Left ventricle myocardium inferior (tissue), 1 donor: ENCODE results near the gene MUC4. TPM values are rescaled to one million over a fixed set of nuclear protein-coding genes. Genes with fewer than 3 reads are reported as not detected.
"Not testable (repeated sequence)": the region's sequence is repeated elsewhere in the genome, so short reads cannot be mapped to it uniquely, and the experiment has no call there.

Experiments used
- DNase-seq: peaks from one replicate; pipeline ENCODE4 v3.0.0-alpha.2; 2020
- H3K27ac ChIP-seq: fragments of 200-600 bp; replicated peaks from 2 replicates; pipeline ENCODE4 v1.8.0; 2021
- H3K27me3 ChIP-seq: fragments of 200-600 bp; 2 replicates; pipeline ENCODE4 v1.8.0; 2021; ENCODE audit warnings: low read depth
- H3K36me3 ChIP-seq: fragments of 200-600 bp; 2 replicates; pipeline ENCODE4 v1.8.0; 2021
- H3K4me1 ChIP-seq: fragments of 200-600 bp; 2 replicates; pipeline ENCODE4 v1.8.0; 2021
- H3K4me3 ChIP-seq: fragments of 200-600 bp; 2 replicates; pipeline ENCODE4 v1.8.0; 2021; ENCODE audit warnings: mild to moderate bottlenecking, moderate library complexity
- H3K9me3 ChIP-seq: fragments of 200-600 bp; replicated peaks from 2 replicates; pipeline ENCODE4 v1.8.0; 2021
- intact Hi-C: fragments of 100-400 bp; cut with micrococcal nuclease; formaldehyde crosslinking; loops from one replicate; pipeline ENCODE4 v1.11.0; 2022
- total RNA-seq: library from RNA; stranded (reverse); fragmentation: NEBNext Ultra II Directional; extraction: Animal tissue kit (Norgen Biotek cat#: 25700); gene quantifications from one replicate; pipeline ENCODE4 v1.2.1, GENCODE V29; 2021
- TF ChIP-seq, protein P1 (sequence below): fragments of 200-600 bp; IDR thresholded peaks from 2 replicates; pipeline ENCODE4 v1.8.0; 2021; ENCODE audit warnings: antibody characterized with exemption, mild to moderate bottlenecking, borderline replicate concordance
- donor health status: DM: no; HTN: yes; CAD: no; lungs with severe emphysema.

The MUC4 gene
- total RNA-seq, 1 donor from 2014 or later: 0.11 TPM

DNA sequence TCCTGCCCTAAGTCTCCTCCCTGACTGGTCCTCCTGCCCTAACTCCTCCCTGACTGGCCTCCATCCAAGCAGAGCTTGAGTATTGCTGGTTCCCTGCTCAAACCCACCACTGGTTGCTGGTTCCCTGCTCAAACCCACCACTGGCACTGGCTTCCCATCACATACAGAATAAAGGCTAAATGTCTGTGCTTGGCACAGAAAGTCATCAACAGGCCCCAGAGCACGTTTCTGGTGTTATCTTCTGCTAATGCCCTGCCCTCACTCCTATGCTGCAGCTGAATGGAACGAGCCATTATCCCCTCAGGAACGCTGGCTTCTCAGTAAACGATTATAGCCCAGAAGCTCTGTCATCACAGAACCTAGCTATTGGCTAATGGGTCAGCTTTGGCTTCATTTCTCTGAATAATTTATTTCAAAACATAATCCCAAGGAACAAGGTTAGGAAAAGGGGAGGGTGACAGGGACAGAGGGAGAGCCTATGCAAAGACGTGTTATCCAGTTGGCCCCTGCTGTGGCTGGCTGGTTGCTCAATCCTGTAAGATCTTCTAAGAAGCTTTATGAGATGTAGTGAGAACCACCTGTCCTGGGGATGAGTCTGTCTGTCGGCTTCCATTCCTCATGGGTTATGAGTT, 97.2 kb downstream of the MUC4 start:
- H3K36me3 ChIP-seq: peaks cover 38% of the 10 kb centered on the region
- no peaks in the 10 kb centered on the region for H3K4me1 ChIP-seq
- TF ChIP-seq, protein P1, sequence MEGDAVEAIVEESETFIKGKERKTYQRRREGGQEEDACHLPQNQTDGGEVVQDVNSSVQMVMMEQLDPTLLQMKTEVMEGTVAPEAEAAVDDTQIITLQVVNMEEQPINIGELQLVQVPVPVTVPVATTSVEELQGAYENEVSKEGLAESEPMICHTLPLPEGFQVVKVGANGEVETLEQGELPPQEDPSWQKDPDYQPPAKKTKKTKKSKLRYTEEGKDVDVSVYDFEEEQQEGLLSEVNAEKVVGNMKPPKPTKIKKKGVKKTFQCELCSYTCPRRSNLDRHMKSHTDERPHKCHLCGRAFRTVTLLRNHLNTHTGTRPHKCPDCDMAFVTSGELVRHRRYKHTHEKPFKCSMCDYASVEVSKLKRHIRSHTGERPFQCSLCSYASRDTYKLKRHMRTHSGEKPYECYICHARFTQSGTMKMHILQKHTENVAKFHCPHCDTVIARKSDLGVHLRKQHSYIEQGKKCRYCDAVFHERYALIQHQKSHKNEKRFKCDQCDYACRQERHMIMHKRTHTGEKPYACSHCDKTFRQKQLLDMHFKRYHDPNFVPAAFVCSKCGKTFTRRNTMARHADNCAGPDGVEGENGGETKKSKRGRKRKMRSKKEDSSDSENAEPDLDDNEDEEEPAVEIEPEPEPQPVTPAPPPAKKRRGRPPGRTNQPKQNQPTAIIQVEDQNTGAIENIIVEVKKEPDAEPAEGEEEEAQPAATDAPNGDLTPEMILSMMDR: no peak
- no peaks in the 10 kb centered on the region for H3K27me3 ChIP-seq
- no peak for DNase-seq
- intact Hi-C loops: no loop called here
- no peak overlapping the region for H3K27ac ChIP-seq
- H3K4me3 ChIP-seq: no peak overlapping the region
- H3K9me3 ChIP-seq: no peaks in the 10 kb centered on the region

- DNase-seq, intact Hi-C loops, H3K27me3 ChIP-seq, H3K4me3 ChIP-seq, H3K4me1 ChIP-seq, H3K9me3 ChIP-seq, H3K27ac ChIP-seq: not testable (repeated sequence)
- H3K36me3 ChIP-seq: peaks cover 52% of the 10 kb centered on the region
Observed at GRCh38 chr3:195713150-195713549, 98.6 kb downstream of the MUC4 start.

GRCh38 chr3:195712535-195712910, 99.2 kb downstream of the MUC4 start:
- H3K27me3 ChIP-seq, DNase-seq, H3K27ac ChIP-seq, intact Hi-C loops, H3K4me1 ChIP-seq, H3K9me3 ChIP-seq, H3K4me3 ChIP-seq: not testable (repeated sequence)
- H3K36me3 ChIP-seq: peaks cover 53% of the 10 kb centered on the region

DNA sequence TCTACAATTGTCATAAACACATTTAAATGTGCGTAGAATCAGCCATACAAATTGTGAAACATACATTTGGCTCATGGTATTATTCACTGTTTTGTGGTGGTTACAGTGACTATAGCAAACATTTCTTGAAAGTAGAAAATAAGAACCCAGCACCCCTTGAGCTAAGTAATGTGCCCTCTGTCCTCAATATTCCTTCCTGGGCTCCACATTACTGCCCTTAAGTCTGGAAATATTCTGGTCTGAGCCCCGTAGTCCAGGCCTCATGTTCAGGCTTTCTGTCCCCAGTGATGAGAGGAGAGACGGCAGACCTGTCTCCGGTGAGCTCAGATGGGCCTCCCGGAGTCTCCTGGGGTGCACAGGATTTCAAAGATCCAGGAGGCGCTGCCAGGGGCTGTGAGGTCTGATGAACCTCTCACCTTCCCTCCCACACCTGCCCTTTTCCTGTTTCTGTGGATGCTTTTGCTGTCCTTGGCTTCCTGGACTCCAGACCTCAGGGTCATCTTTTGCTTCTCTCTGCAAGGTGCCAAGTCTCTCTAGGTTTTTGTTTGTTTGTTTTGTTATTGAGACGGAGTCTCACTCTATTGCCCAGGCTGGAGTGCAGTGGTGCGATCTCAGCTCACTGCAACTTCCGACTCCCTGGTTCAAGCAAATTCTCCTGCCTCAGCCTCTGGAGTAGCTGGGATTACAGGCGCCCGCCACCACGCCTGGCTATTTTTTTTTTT, 99.8 kb downstream of the MUC4 start:
- TF ChIP-seq, protein P1: no peak
- peaks cover 53% of the 10 kb centered on the region for H3K36me3 ChIP-seq
- no peak for DNase-seq
- no peaks in the 10 kb centered on the region for H3K27me3 ChIP-seq
- intact Hi-C loops: no loop called here
- H3K9me3 ChIP-seq: no peaks in the 10 kb centered on the region
- no peak overlapping the region for H3K27ac ChIP-seq
- H3K4me3 ChIP-seq: no peak overlapping the region
- no peaks in the 10 kb centered on the region for H3K4me1 ChIP-seq

DNA sequence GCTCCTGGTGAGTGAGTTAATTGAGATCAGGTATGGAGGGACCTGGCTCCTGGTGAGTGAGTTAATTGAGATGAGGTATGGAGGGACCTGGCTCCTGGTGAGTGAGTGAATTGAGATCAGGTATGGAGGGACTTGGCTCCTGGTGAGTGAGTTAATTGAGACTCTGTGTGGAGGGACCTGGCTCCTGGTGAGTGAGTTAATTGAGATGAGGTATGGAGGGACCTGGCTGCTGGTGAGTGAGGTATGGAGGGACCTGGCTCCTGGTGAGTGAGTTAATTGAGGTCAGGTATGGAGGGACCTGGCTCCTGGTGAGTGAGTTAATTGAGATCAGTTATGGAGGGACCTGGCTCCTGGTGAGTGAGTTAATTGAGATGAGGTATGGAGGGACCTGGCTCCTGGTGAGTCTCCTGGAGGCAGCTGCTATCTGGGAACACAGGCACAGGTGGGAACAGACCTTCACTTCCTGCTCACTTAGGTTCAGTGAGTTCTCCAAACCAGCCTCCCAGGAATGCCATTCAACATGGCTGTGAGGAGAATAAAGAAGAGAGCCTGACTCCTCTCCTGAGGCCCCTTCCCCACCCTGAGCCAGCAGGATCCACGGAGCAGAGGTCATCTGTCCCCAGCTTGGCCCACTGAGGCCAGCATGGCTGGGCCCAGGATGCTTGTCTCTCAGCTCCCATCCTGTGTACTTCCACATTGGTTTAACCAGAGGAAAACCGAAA, 100.5 kb downstream of the MUC4 start:
- H3K27ac ChIP-seq, H3K9me3 ChIP-seq, H3K4me1 ChIP-seq, DNase-seq, H3K4me3 ChIP-seq, intact Hi-C loops, H3K27me3 ChIP-seq: not testable (repeated sequence)
- H3K36me3 ChIP-seq: peaks cover 53% of the 10 kb centered on the region

DNA sequence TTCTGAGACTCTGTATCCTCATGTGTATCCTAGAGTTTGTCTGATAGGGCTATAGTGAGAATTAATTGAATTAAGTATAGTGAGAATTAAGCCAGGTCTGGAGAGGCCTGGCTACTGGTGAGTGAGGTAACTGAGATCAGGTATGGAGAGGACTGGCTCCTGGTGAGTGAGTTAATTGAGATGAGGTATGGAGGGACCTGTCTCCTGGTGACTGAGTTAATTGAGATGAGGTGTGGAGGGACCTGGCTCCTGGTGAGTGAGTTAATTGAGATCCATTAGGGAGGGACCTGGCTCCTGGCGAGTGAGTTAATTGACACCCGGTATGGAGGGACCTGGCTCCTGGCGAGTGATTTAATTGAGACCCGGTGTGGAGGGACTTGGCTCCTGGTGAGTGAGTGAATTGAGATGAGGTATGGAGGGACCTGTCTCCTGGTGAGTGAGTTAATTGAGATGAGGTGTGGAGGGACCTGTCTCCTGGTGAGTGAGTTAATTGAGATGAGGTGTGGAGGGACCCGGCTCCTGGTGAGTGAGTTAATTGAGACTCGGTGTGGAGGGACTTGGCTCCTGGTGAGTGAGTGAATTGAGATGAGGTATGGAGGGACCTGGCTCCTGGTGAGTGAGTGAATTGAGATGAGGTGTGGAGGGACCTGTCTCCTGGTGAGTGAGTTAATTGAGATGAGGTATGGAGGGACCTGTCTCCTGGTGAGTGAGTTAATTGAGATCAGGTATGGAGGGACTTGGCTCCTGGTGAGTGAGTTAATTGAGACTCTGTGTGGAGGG, 101.4 kb downstream of the MUC4 start:
- H3K27ac ChIP-seq, intact Hi-C loops, H3K4me1 ChIP-seq, H3K9me3 ChIP-seq, DNase-seq, H3K27me3 ChIP-seq, H3K4me3 ChIP-seq: not testable (repeated sequence)
- peaks cover 46% of the 10 kb centered on the region for H3K36me3 ChIP-seq

GRCh38 chr3:195709676-195710085, 102.0 kb downstream of the MUC4 start:
- H3K4me1 ChIP-seq: no peaks in the 10 kb centered on the region
- no peak overlapping the region for H3K4me3 ChIP-seq
- TF ChIP-seq, protein P1: no peak
- intact Hi-C loops: no loop called here
- H3K27ac ChIP-seq: no peak overlapping the region
- H3K9me3 ChIP-seq: no peaks in the 10 kb centered on the region
- DNase-seq: no peak
- no peaks in the 10 kb centered on the region for H3K27me3 ChIP-seq
- H3K36me3 ChIP-seq: peaks cover 40% of the 10 kb centered on the region
